OCI-LY7 (cell line): ENCODE measurements around the gene GALNTL6.

Experiments
- CTCF ChIP-seq: fragments of 200-600 bp; sonication (generic); conservative IDR thresholded peaks from 2 replicates; pipeline ENCODE4 v1.5.1; 2014; ENCODE audit warnings: mild to moderate bottlenecking, antibody characterized with exemption, low read length, moderate library complexity, mixed read lengths
- EZH2phosphoT487 ChIP-seq: fragments of 200-600 bp; sonication (generic); IDR thresholded peaks from 2 replicates; pipeline ENCODE4 v1.6.1; 2018; ENCODE audit warnings: low read depth, borderline replicate concordance, mild to moderate bottlenecking, mixed run types, antibody characterized with exemption, low read length, moderate library complexity, mixed read lengths

DNA sequence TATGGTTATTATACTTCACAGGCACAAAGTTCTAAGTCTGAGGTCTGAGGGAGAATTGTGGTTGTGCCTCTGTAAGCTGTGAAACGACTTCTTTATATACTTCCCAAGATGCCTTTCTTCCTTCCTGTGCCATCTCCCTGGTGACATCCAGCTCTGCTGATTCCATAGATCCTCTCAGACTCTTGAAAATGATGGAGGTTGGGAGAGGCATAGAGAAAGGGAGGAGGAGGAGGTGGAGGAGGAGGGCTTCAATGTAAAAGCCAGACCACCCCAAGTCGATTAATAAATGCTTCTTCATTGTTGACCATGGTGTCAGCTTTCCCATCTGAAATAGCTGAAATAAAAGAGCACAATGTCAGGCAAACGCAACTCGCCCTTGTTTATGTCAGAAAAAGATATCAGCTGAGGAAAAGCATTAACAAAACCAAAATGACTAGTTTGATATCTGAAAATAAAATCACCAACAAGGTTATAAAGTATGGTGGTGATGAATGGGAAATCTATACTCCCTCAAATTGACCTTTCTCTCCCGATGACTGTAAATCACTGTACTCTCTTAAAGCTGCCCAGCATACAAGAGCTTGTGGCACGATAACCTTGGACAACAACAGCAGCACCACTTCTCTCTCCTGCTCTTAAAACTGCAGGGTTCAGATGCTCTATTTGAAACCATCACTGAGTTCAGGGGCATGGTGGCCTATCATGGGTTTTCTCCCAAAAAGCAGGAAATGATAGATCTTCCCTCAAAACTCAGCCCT, 1125.0 kb downstream of the GALNTL6 start:
- TF ChIP-seq CTCF (no peak), EZH2phosphoT487 (no peak)
